Urothelium cell line (cell line): ENCODE measurements around the gene BMP4.
"Not testable (repeated sequence)": the region's sequence is repeated elsewhere in the genome, so short reads cannot be mapped to it uniquely, and the experiment has no call there.

Experiments used
- DNase-seq: peaks from one replicate; pipeline ENCODE4 v3.0.0; 2011; ENCODE audit warnings: low spot score, mixed read lengths
- FAIRE-seq: peaks from 2 replicates; lab custom pipeline; 2011; peaks lifted over from hg19 to GRCh38; lab: Jason Lieb, UNC

The BMP4 gene

GRCh38 chr14:53956427-53957201, at the start of gene BMP4:
Gene BMP4, minus strand, starts transcription at chr14:53956825. Its CDS starts 4,603 bp downstream, at chr14:53952222.
- FAIRE-seq (peak; percentile 96), DNase-seq (peak; percentile 99)

GRCh38 chr14:54003064-54003463, 46.4 kb upstream of the BMP4 start:
- DNase-seq (no peak), FAIRE-seq (no peak)

GRCh38 chr14:54002653-54003052, 46.0 kb upstream of the BMP4 start:
- DNase-seq (peak; percentile 43), FAIRE-seq (peak; percentile 94)

GRCh38 chr14:54001189-54001878, 44.7 kb upstream of the BMP4 start:
- no peak for FAIRE-seq
- DNase-seq, result no peak

GRCh38 chr14:54000341-54000811, 43.8 kb upstream of the BMP4 start:
- peak; percentile 47 for DNase-seq
- FAIRE-seq, result peak; percentile 48

GRCh38 chr14:53999061-53999488, 42.5 kb upstream of the BMP4 start:
- DNase-seq (peak; percentile 90), FAIRE-seq (peak; percentile 74)

GRCh38 chr14:53996041-53996440, 39.4 kb upstream of the BMP4 start:
- no peak for DNase-seq
- no peak for FAIRE-seq

- peak; percentile 80 for FAIRE-seq
- no peak for DNase-seq
Measured at GRCh38 chr14:53993920-53994607, 37.4 kb upstream of the BMP4 start.

- peak; percentile 87 for FAIRE-seq
Measured at GRCh38 chr14:53990978-53991377, 34.4 kb upstream of the BMP4 start.

GRCh38 chr14:53986718-53987117, 30.1 kb upstream of the BMP4 start:
- FAIRE-seq, DNase-seq: not testable (repeated sequence)

More at GRCh38 chr14:53990978-53991377, 34.4 kb upstream of the BMP4 start:
- DNase-seq, result no peak

- FAIRE-seq, DNase-seq: not testable (repeated sequence)
Measured at GRCh38 chr14:53984958-53985357, 28.3 kb upstream of the BMP4 start.

GRCh38 chr14:53983112-53983511, 26.5 kb upstream of the BMP4 start:
- no peak for FAIRE-seq
- no peak for DNase-seq

GRCh38 chr14:53982546-53982945, 25.9 kb upstream of the BMP4 start:
- FAIRE-seq, result peak; percentile 83
- DNase-seq, result no peak

- DNase-seq, result peak; percentile 83
- FAIRE-seq, result peak; percentile 42
Measured at GRCh38 chr14:53979747-53980642, 23.4 kb upstream of the BMP4 start.

- FAIRE-seq (peak; percentile 96), DNase-seq (peak; percentile 81)
Measured at GRCh38 chr14:53979113-53979681, 22.6 kb upstream of the BMP4 start.

- FAIRE-seq (no peak), DNase-seq (no peak)
Measured at GRCh38 chr14:53978194-53978593, 21.6 kb upstream of the BMP4 start.

GRCh38 chr14:53975444-53975843, 18.8 kb upstream of the BMP4 start:
- DNase-seq (no peak), FAIRE-seq (peak; percentile 67)

GRCh38 chr14:53971521-53971920, 14.9 kb upstream of the BMP4 start:
- DNase-seq (no peak), FAIRE-seq (peak; percentile 32)

- FAIRE-seq (no peak), DNase-seq (no peak)
Measured at GRCh38 chr14:53969326-53969725, 12.7 kb upstream of the BMP4 start.

- DNase-seq, result no peak
- no peak for FAIRE-seq
Measured at GRCh38 chr14:53968726-53969125, 12.1 kb upstream of the BMP4 start.
